T-helper 17 cell (primary cell): ENCODE measurements around the gene ATE1. TPM values are rescaled to one million over a fixed set of nuclear protein-coding genes. Genes with fewer than 3 reads are reported as not detected.
"Not testable (repeated sequence)": the region's sequence is repeated elsewhere in the genome, so short reads cannot be mapped to it uniquely, and the experiment has no call there.

Experiments
- ATAC-seq: fragments of 150-1000 bp; cut with Tn5 transposase; 2 replicates; pipeline ENCODE4 v1.10.0; 2021; ENCODE audit warnings: mild to moderate bottlenecking, moderate library complexity
- DNase-seq, 3 donors: peaks; one replicate each; pipeline versions ENCODE4 v3.0.0 to v3.0.0-alpha.2; 2020 to 2021
- H3K9me3 ChIP-seq: one replicate; pipeline ENCODE4 v1.7.0; 2013; ENCODE audit warnings: low read length, mild to moderate bottlenecking; ENCODE audit not compliant: control insufficient read depth, poor library complexity, severe bottlenecking
- H3K27ac Mint-ChIP-seq: one replicate; pipeline ENCODE4 v1.8.0; 2022; ENCODE audit warnings: mild to moderate bottlenecking, moderate library complexity, mixed read lengths
- H3K27me3 Mint-ChIP-seq: one replicate; pipeline ENCODE4 v1.8.0; 2022; ENCODE audit warnings: mixed read lengths
- H3K36me3 Mint-ChIP-seq: one replicate; pipeline ENCODE4 v1.8.0; 2022; ENCODE audit warnings: low read depth, mixed read lengths
- H3K4me1 Mint-ChIP-seq: one replicate; pipeline ENCODE4 v1.8.0; 2022; ENCODE audit warnings: mild to moderate bottlenecking, mixed read lengths
- H3K4me3 Mint-ChIP-seq: one replicate; pipeline ENCODE4 v1.8.0; 2022; ENCODE audit warnings: mild to moderate bottlenecking, moderate library complexity, mixed read lengths
- total RNA-seq, 4 donors: library from RNA in 2 of 4; stranded (reverse) in 2 of 4; gene quantifications; one replicate each; pipeline ENCODE4 v1.2.3 and lab custom pipeline; 2022 to 2026

The ATE1 gene
- total RNA-seq, 2 donors from 2014 or later = 23.2 to 23.4 TPM

DNA sequence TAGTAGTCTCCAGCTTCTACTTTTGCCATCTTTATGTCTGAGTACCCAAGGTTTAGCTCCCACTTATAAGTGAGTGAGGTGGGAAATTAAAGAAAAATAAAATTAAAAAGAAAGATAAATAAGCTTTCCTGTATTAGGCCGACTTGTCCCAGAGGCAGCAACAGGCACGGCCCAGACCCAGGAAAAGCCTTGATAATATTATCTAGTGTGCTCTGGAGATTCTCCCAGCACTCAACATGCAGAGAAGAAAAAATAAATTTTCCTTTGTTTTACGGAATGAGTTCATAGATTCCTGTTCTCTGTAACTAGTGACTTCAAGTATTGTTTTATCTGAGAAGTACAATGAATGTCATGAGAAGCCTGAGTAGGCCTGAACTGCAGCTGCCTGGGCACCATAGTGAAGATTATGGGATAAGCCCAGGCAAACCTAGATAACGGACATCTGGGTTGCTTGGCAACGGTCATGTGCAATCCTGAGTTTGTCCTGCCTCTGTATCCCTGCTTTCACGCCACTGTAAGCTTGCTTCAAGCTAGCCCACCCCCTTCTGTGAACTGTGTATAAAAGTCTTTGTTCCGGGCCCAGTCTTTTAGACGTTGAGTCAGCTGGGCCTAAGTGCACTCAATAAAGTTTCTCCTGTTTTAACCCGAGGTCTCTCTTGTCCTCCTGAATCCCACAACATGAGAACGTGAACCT lies 6.4 kb downstream of the ATE1 start:
- no peaks in the 10 kb centered on the region for H3K9me3 ChIP-seq
- Mint-ChIP-seq H3K4me3 (no peak overlapping the region), H3K4me1 (peaks cover 11% of the 10 kb centered on the region), H3K27ac (peak overlapping the region; percentile 14), H3K36me3 (peaks cover 8% of the 10 kb centered on the region), H3K27me3 (no peaks in the 10 kb centered on the region)
- DNase-seq (no peak), ATAC-seq (no peak)

DNA sequence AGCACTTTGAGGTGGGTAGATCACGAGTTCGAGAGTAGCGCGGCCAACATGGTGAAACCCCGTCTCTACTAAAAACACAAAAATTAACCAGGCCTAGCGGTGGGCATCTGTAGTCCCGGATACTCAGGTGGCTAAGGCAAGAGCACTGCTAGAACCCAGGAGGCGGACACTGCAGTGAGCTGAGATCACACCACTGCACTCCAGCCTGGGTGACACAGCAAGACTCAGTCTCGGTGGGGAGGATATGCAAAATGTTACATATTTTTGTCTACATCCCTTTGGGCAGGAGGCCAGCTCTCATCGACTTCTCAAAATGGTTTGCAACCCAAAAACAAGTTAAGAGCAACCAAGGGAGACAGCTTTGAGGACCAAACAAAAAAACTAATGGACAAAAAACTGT lies 8.2 kb downstream of the ATE1 start:
- no peaks in the 10 kb centered on the region for H3K27me3 Mint-ChIP-seq
- peaks cover 15% of the 10 kb centered on the region for H3K4me1 Mint-ChIP-seq
- no peak overlapping the region for H3K4me3 Mint-ChIP-seq
- no peaks in the 10 kb centered on the region for H3K9me3 ChIP-seq
- H3K36me3 Mint-ChIP-seq = peaks cover 14% of the 10 kb centered on the region
- DNase-seq = no peak
- no peak for ATAC-seq
- no peak overlapping the region for H3K27ac Mint-ChIP-seq

DNA sequence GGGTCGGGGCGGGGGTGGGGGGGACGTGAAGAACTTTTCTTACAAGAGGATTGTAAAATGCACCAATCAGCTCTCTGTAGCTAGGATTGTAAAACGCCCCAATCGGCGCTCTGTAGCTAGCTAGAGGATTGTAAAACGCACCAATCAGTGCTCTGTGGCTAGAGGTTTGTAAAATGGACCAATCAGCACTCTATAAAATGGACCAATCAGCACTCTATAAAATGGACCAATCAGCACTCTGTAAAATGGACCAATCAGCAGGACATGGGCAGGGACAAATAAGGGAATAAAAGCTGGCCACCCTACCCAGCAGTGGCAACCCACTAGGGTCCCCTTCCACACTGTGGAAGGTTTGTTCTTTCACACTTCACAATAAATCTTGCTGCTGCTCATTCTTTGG lies 9.0 kb downstream of the ATE1 start:
- not testable (repeated sequence) for H3K4me3 Mint-ChIP-seq, H3K27ac Mint-ChIP-seq, H3K9me3 ChIP-seq, DNase-seq, H3K27me3 Mint-ChIP-seq, ATAC-seq
- Mint-ChIP-seq H3K36me3 (peaks cover 14% of the 10 kb centered on the region), H3K4me1 (peaks cover 16% of the 10 kb centered on the region)

DNA sequence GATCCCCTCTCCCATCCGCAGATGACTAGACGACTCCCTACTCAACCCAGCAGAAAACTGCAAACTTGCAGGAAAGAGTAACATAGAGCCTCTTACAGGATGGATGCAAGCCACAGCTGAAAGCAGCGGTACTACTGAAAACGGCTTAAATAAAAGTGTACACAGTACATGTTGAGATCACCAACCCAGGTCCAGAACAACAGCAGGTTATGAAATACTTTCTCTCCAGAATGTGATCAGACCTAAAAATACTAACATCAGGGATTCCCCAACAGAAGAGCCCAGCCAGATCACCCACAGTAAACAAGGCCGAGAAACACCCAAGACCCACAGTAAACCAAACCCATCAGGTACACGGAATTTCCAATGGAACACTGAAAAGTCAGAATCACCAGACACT lies 13.2 kb downstream of the ATE1 start:
- Mint-ChIP-seq H3K36me3 (peaks cover 12% of the 10 kb centered on the region), H3K4me3 (no peak overlapping the region), H3K4me1 (peaks cover 10% of the 10 kb centered on the region), H3K27ac (no peak overlapping the region), H3K27me3 (no peaks in the 10 kb centered on the region)
- ATAC-seq (no peak), DNase-seq (no peak)
- H3K9me3 ChIP-seq = no peaks in the 10 kb centered on the region

DNA sequence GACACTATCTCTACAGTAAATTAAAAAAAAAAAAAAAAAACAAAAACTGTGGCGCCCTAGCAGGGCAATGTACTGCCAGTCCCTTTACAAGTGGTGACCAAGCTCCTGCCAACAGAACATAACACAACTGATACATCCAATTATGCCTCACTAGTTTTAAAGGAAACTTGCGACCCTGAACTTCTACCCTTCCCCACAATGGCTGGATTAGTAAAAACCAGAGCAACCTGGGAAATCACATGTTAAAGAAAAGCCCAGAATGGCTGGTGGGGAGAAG lies 16.5 kb downstream of the ATE1 start:
- peaks cover 10% of the 10 kb centered on the region for H3K4me1 Mint-ChIP-seq
- H3K27me3 Mint-ChIP-seq = no peaks in the 10 kb centered on the region
- DNase-seq = no peak
- no peak for ATAC-seq
- H3K4me3 Mint-ChIP-seq = no peak overlapping the region
- H3K36me3 Mint-ChIP-seq = peaks cover 13% of the 10 kb centered on the region
- no peaks in the 10 kb centered on the region for H3K9me3 ChIP-seq
- H3K27ac Mint-ChIP-seq = no peak overlapping the region

DNA sequence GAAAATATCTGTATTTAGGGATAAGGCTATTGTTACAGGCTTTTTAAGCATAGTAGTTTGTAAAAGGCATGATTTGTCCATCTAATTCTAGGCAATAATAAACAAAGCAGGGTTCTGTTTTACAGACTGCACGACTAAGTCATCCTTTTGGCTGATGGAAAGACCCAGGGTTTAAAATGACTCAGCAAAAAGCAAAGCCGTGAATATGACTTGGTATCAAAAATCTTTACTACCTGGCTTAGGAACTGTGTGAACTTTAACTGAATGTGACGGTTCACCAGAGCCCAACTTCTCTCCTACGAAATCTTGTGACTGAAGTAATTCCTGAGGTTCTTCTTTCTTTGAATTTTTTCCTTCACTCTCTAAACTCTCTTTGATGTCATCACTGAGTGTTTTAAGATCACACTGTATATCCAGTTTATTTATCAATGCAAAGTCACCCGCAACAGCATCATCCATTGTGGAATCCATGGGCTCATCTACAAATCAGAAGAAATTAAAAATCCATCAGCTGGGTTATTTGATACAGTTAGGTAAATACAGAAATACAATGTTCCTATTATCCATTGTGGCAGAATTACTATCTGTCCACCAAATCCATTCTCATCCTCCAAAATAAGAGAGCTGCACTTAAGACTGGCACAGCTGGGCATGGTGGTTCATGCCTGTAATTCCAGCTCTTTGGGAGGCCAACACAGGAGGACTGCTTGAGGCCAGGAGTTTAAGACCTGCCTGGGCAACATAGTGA lies 17.0 kb downstream of the ATE1 start:
- Mint-ChIP-seq H3K4me3 (no peak overlapping the region), H3K36me3 (peaks cover 13% of the 10 kb centered on the region), H3K27me3 (no peaks in the 10 kb centered on the region), H3K4me1 (peaks cover 10% of the 10 kb centered on the region), H3K27ac (no peak overlapping the region)
- H3K9me3 ChIP-seq = no peaks in the 10 kb centered on the region
- ATAC-seq (no peak), DNase-seq (no peak)

DNA sequence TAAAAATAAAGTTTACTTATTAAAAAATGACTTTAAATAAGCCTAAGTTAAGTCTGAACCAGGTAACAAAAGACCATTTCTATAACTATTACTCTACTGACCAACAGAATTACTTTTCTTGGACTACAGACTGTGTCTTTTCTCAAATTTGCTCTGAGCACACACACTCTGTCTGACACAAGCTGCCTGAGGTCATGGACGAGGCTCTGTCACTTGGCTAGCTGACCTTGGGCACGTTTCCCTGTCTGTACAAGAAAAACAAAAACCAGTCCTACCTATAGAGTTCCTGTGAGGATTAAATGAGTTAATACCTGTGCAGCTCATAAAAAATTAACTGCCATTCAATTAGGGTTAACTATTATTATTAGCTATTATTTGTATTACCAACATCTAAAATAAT lies 22.9 kb downstream of the ATE1 start:
- H3K27ac Mint-ChIP-seq = no peak overlapping the region
- ATAC-seq (no peak), DNase-seq (no peak)
- peaks cover 2% of the 10 kb centered on the region for H3K36me3 Mint-ChIP-seq
- H3K9me3 ChIP-seq = no peaks in the 10 kb centered on the region
- H3K4me3 Mint-ChIP-seq = no peak overlapping the region
- H3K4me1 Mint-ChIP-seq = peaks cover 4% of the 10 kb centered on the region
- no peaks in the 10 kb centered on the region for H3K27me3 Mint-ChIP-seq

DNA sequence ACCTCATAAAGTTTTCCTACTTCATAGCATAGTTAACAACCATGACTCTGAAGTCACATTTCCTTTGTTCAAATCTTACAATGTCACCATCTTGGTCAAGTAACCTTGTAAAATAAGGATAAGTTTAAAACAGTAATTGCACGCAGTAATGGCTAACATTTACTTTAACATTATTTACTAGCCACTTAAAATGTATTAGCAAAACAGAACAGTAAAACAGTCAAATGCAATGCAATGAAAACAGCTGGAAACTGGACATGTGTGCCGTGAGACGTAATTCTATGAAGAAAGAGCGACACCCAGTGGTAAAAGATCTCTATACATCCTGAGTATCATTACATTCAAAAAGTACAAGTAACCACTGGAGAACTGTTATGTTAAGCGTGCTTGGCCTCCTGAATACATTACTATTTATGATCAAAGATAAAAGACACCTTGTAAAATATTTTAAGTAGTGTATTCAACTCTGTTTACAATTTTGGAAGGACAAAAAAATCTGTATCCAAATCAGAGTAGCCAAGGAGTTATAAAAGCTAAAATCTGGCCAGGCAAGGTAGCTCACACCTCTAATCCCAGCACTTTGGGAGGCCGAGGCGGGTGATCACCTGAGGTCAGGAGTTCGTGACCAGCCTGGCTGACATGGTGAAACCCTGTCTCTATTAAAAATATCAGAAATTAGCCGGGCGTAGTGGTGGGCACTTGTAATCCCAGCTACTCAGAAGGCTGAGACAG lies 27.2 kb downstream of the ATE1 start:
- no peaks in the 10 kb centered on the region for H3K27me3 Mint-ChIP-seq
- H3K4me1 Mint-ChIP-seq = peaks cover 7% of the 10 kb centered on the region
- H3K36me3 Mint-ChIP-seq = peaks cover 3% of the 10 kb centered on the region
- peak; percentile 71 for ATAC-seq
- H3K4me3 Mint-ChIP-seq = no peak overlapping the region
- no peaks in the 10 kb centered on the region for H3K9me3 ChIP-seq
- no peak overlapping the region for H3K27ac Mint-ChIP-seq
- DNase-seq = no peak

DNA sequence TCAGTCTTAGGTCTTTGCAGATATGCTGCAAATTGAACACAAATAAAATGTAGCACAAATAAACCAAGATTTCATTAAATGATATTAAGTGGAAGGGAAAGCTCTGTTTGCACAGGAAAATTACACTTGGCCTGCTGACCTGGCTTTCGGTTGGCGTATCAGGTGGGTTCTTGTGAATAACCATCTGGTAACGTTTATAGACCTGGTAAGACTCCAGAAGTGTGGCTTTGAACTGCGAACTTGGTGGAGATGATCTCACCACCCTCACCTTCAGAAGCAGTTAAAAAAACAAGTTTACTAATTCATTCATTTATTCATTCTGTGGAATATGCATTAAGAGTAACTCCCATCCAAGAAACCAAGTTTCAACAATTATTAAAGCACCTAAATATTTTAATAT lies 28.1 kb downstream of the ATE1 start:
- ATAC-seq = no peak
- no peak overlapping the region for H3K4me3 Mint-ChIP-seq
- H3K4me1 Mint-ChIP-seq = peaks cover 5% of the 10 kb centered on the region
- no peaks in the 10 kb centered on the region for H3K9me3 ChIP-seq
- peak overlapping the region; percentile 51 for H3K27ac Mint-ChIP-seq
- no peaks in the 10 kb centered on the region for H3K27me3 Mint-ChIP-seq
- H3K36me3 Mint-ChIP-seq = peaks cover 3% of the 10 kb centered on the region
- no peak for DNase-seq

DNA sequence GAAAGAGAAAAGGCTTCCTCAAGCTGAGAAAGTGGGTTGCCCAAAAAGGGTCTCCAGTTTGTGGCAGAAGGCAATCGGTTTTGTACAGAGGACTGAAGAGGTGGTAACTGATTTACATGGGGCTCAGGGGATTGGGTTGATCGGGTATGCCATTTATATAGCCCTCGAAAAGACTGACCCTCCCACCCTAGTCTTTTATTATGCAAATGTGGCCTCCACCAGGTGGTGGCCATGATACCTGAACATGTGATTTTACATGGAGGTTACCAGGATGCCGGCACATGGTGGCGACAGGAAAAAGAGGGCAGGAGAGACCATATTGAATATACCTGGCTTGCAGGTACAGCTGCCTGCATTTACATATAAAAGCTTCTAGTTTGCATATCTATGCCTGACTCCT lies 36.7 kb downstream of the ATE1 start:
- no peaks in the 10 kb centered on the region for H3K9me3 ChIP-seq
- no peaks in the 10 kb centered on the region for H3K27me3 Mint-ChIP-seq
- no peak overlapping the region for H3K4me3 Mint-ChIP-seq
- peaks cover 4% of the 10 kb centered on the region for H3K4me1 Mint-ChIP-seq
- ATAC-seq = no peak
- H3K27ac Mint-ChIP-seq = no peak overlapping the region
- no peaks in the 10 kb centered on the region for H3K36me3 Mint-ChIP-seq
- no peak for DNase-seq

DNA sequence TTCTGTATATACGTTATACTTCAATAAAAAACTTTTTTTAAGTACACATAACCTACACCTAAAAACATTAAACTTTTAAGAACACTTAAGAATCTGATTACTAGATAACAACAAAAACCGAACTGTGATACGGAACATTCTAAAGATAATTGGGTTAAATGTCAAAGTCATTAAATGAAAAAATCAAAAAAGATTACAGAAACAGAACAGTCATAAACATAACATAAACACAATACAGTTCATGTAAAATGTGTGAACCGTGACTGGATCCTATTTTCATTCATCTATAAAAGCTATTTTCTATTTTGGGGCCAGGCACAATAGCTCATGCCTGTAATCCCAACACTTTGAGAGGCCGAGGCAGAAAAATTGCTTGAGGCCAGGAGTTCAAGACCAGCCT lies 38.6 kb downstream of the ATE1 start:
- peaks cover 4% of the 10 kb centered on the region for H3K4me1 Mint-ChIP-seq
- no peaks in the 10 kb centered on the region for H3K9me3 ChIP-seq
- no peaks in the 10 kb centered on the region for H3K36me3 Mint-ChIP-seq
- no peak for ATAC-seq
- DNase-seq = no peak
- H3K4me3 Mint-ChIP-seq = no peak overlapping the region
- H3K27me3 Mint-ChIP-seq = no peaks in the 10 kb centered on the region
- no peak overlapping the region for H3K27ac Mint-ChIP-seq

DNA sequence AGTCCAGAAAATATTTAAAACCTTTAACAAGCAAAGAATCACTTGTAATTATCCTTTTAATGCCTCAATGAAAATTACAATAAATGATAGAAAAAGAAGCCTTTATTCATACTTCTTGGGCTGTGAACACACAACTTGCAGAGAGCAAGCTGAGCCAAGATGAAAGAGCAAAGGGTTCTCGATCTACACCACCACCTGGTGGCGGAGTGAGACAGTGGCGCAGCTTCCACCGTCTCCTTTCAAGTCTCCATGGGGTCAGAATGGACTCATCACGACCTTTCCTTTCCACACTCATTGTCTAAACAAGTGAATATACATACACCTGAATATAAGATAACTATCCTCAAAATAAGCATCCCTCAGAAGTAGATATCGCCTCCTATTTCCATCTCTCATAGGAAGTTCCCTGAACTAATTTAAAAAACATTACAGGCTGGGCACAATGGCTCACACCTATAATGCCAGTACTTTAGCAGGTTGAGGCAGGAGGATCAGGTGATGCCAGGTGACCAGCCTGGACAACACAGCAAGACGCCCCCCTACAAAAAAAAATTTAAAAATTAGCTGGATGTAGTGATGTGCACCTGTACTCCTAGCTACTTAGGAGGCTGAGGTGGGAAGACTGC lies 40.7 kb downstream of the ATE1 start:
- Mint-ChIP-seq H3K27me3 (no peaks in the 10 kb centered on the region), H3K27ac (no peak overlapping the region), H3K4me1 (peaks cover 8% of the 10 kb centered on the region), H3K4me3 (no peak overlapping the region), H3K36me3 (no peaks in the 10 kb centered on the region)
- DNase-seq (peak in 2 of 3 donors; percentile 13 to 20), ATAC-seq (peak; percentile 65)
- no peaks in the 10 kb centered on the region for H3K9me3 ChIP-seq

DNA sequence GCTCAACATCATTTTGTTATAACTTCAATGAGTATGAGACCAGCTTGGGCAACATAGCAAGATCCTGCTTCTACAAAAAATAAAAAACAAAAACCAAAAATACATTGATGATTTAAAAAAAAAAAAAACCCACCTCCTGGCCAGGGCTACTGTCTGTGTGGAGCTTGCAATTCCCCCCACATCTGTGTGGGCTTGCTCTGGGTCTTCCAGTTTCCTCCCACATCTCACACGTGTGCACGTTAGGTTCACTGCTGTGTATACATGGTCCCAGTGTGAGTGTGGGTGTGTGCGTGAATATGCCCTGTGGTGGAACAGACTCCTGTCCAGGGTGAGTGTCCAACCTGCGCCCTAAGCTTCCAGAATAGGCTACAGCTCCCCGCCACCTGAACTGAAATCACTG lies 41.6 kb downstream of the ATE1 start:
- no peak overlapping the region for H3K27ac Mint-ChIP-seq
- H3K4me3 Mint-ChIP-seq = no peak overlapping the region
- DNase-seq (no peak), ATAC-seq (no peak)
- H3K27me3 Mint-ChIP-seq = no peaks in the 10 kb centered on the region
- H3K9me3 ChIP-seq = no peaks in the 10 kb centered on the region
- no peaks in the 10 kb centered on the region for H3K36me3 Mint-ChIP-seq
- peaks cover 8% of the 10 kb centered on the region for H3K4me1 Mint-ChIP-seq
